LNCAP (cell line): ENCODE results near the gene PRDM15.

Experiments
- TF ChIP-seq, protein P1 (sequence below): fragments of 450-650 bp; IDR thresholded peaks from 2 replicates; pipeline ENCODE4 v1.5.1; 2017; ENCODE audit warnings: mild to moderate bottlenecking

PRDM15 gene

GRCh38 chr21:41802684-41803083 lies 76.5 kb downstream of the PRDM15 start:
- TF ChIP-seq, protein P1, sequence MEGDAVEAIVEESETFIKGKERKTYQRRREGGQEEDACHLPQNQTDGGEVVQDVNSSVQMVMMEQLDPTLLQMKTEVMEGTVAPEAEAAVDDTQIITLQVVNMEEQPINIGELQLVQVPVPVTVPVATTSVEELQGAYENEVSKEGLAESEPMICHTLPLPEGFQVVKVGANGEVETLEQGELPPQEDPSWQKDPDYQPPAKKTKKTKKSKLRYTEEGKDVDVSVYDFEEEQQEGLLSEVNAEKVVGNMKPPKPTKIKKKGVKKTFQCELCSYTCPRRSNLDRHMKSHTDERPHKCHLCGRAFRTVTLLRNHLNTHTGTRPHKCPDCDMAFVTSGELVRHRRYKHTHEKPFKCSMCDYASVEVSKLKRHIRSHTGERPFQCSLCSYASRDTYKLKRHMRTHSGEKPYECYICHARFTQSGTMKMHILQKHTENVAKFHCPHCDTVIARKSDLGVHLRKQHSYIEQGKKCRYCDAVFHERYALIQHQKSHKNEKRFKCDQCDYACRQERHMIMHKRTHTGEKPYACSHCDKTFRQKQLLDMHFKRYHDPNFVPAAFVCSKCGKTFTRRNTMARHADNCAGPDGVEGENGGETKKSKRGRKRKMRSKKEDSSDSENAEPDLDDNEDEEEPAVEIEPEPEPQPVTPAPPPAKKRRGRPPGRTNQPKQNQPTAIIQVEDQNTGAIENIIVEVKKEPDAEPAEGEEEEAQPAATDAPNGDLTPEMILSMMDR, result peak; percentile 13; the same call in 1 of the 2 replicates

DNA sequence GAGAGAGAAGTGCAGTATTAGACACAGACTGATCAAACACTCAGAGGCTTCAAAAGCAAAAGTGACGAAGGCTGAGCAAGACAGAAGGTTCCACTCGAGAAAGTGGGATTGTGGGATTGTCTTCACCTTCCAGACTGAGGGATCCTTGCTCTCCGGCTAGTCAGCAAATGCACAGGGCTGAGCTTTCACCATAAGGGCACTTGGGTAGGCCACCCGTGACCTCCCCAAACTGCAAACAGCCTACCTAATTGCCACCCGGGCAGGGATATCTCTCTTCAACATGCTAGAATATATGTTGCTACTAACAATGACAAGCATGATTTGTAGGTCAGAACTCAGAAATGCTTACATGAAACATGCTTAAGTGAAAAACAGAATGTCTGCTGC lies 77.0 kb downstream of the PRDM15 start:
- TF ChIP-seq, protein P1, result no peak

- TF ChIP-seq, protein P1, result no peak
Measured at GRCh38 chr21:41801321-41802197, 77.6 kb downstream of the PRDM15 start.

DNA sequence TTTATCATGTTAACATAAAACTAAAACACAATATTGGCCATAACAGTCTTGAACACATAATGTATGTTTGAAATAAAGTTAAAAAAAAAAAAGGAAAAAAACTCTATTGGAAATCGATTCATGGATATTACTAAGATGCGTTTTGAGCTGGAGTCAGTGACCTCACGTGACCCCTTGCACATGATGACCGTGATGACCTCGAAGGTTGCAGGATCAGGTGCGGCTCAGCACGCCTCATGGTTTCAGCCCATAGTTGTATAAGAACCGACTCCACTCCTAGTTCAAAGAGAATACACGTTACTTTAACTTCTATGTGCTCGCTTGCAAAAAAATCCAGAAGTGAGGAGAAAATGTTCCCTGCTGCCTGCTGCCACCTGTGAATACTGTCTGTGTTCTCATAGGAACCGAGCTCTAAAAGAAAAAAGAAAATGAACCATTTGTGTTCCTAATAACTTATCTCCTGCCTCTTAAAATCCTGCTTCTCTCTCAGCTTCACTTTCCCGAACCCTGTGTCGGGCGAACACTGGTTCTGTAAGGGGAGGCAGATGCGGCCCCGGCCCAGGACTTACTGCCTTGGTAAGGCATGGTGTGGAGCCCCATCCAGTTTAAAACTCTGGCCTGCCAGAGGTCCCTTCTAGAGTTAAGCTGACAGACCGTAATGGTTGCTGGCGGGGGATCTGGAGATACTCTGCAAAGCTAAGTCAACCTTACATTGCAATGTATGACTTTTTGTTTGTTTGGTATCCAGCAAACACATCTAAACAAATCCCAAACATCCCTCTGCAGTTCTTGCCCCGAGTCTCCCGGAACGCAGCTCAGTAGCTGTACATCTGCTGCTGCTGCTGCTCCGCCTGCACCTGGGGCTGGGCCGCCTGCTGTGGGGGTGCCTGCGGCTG lies 78.5 kb downstream of the PRDM15 start:
- TF ChIP-seq, protein P1, result no peak

- TF ChIP-seq, protein P1, result no peak
Measured at GRCh38 chr21:41799763-41800162, 79.4 kb downstream of the PRDM15 start.

DNA sequence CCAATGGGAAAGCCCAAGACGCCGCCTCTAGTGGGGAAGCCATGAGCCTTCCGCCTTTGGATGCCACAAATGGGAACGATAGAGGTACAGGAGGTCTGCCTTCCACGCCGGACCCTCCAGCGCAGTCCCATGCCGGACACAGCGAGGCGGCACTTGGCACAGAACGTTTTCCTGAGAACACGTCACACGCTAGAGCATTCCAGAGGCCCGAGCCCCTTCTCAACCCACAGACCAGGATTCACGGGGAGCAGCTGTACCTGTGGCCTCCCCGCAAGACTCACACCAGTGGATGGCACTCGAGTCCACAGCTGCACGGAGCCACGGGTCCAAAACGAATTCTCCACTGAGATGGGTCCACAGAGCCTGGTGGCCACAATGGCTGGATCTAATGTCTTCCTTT lies 80.8 kb downstream of the PRDM15 start:
- TF ChIP-seq, protein P1, result no peak

- TF ChIP-seq, protein P1, result no peak
Measured at GRCh38 chr21:41796476-41797080, 82.6 kb downstream of the PRDM15 start.
